ENCODE results near the gene FOSL1.

The FOSL1 gene

GRCh38 chr11:65859812-65860277 is 40.3 kb downstream of the FOSL1 start:
- Histone ChIP-seq H3K27ac (ENCODE audit: low read depth, low read length) (peak overlapping the region; percentile 93), H3K9ac (ENCODE audit: low read length in 5 of 5) (peak overlapping the region; percentile 57 to 95 (median 84)), H3K4me3 (ENCODE audit: low read depth in 1 of 5, low read length in 5 of 5) (peak overlapping the region; percentile 75 to 97 (median 83)), H3K27me3 (ENCODE audit: control insufficient read depth in 5 of 5, insufficient read depth in 4 of 5, low read length in 5 of 5) (no peaks in the 10 kb centered on the region), H3K4me1 (ENCODE audit: control insufficient read depth in 5 of 5, insufficient read depth in 5 of 5, low read length in 5 of 5) (peaks cover 17 to 70% (median 56%) of the 10 kb centered on the region in 5 donors), H3K9me3 (ENCODE audit: control insufficient read depth in 5 of 5, low read length in 5 of 5) (no peaks in the 10 kb centered on the region), H3K36me3 (ENCODE audit: control insufficient read depth in 5 of 5, insufficient read depth in 5 of 5, low read length in 5 of 5) (peaks cover 0 to 46% (median 45%) of the 10 kb centered on the region in 5 donors)

- no peaks in the 10 kb centered on the region for H3K27me3 ChIP-seq (ENCODE audit: control insufficient read depth in 5 of 5, insufficient read depth in 4 of 5, low read length in 5 of 5)
- no peaks in the 10 kb centered on the region for H3K9me3 ChIP-seq (ENCODE audit: control insufficient read depth in 5 of 5, low read length in 5 of 5)
- H3K9ac ChIP-seq (ENCODE audit: low read length in 5 of 5): peak overlapping the region; percentile 57 to 95 (median 84)
- H3K4me3 ChIP-seq (ENCODE audit: low read depth in 1 of 5, low read length in 5 of 5): peak overlapping the region; percentile 75 to 97 (median 96)
- peaks cover 17 to 70% (median 56%) of the 10 kb centered on the region in 5 donors for H3K4me1 ChIP-seq (ENCODE audit: control insufficient read depth in 5 of 5, insufficient read depth in 5 of 5, low read length in 5 of 5)
- peaks cover 0 to 46% (median 45%) of the 10 kb centered on the region in 5 donors for H3K36me3 ChIP-seq (ENCODE audit: control insufficient read depth in 5 of 5, insufficient read depth in 5 of 5, low read length in 5 of 5)
- H3K27ac ChIP-seq (ENCODE audit: low read depth, low read length): peak overlapping the region; percentile 93
Observed at GRCh38 chr11:65859095-65859811, 40.9 kb downstream of the FOSL1 start.

- H3K36me3 ChIP-seq (ENCODE audit: control insufficient read depth in 5 of 5, insufficient read depth in 5 of 5, low read length in 5 of 5): peaks cover 0 to 46% (median 45%) of the 10 kb centered on the region in 5 donors
- peaks cover 17 to 70% (median 56%) of the 10 kb centered on the region in 5 donors for H3K4me1 ChIP-seq (ENCODE audit: control insufficient read depth in 5 of 5, insufficient read depth in 5 of 5, low read length in 5 of 5)
- H3K27ac ChIP-seq (ENCODE audit: low read depth, low read length): peak overlapping the region; percentile 93
- H3K27me3 ChIP-seq (ENCODE audit: control insufficient read depth in 5 of 5, insufficient read depth in 4 of 5, low read length in 5 of 5): no peaks in the 10 kb centered on the region
- peak overlapping the region in 4 of 5 donors; percentile 59 to 80 (median 66) for H3K9ac ChIP-seq (ENCODE audit: low read length in 5 of 5)
- H3K4me3 ChIP-seq (ENCODE audit: low read depth in 1 of 5, low read length in 5 of 5): peak overlapping the region; percentile 57 to 97 (median 96)
- H3K9me3 ChIP-seq (ENCODE audit: control insufficient read depth in 5 of 5, low read length in 5 of 5): no peaks in the 10 kb centered on the region
Observed at GRCh38 chr11:65858681-65859087, 41.5 kb downstream of the FOSL1 start.

GRCh38 chr11:65857853-65858680 is 42.1 kb downstream of the FOSL1 start, which contains the start of gene CFL1:
CFL1 (minus strand) TSS chr11:65858180; CDS start chr11:65858099, 81 bp downstream.
- H3K4me3 ChIP-seq (ENCODE audit: low read depth in 1 of 5, low read length in 5 of 5): peak within 1 kb of the TSS; percentile 78 to 97 (median 96)
- no peaks in the 10 kb centered on the region for H3K9me3 ChIP-seq (ENCODE audit: control insufficient read depth in 5 of 5, low read length in 5 of 5)
- peak within 1 kb of the TSS; percentile 63 to 98 (median 93) for H3K9ac ChIP-seq (ENCODE audit: low read length in 5 of 5)
- peaks cover 0 to 46% (median 45%) of the 10 kb centered on the region in 5 donors for H3K36me3 ChIP-seq (ENCODE audit: control insufficient read depth in 5 of 5, insufficient read depth in 5 of 5, low read length in 5 of 5)
- peak within 1 kb of the TSS; percentile 93 for H3K27ac ChIP-seq (ENCODE audit: low read depth, low read length)
- peaks cover 17 to 66% (median 55%) of the 10 kb centered on the region in 5 donors for H3K4me1 ChIP-seq (ENCODE audit: control insufficient read depth in 5 of 5, insufficient read depth in 5 of 5, low read length in 5 of 5)
- no peaks in the 10 kb centered on the region for H3K27me3 ChIP-seq (ENCODE audit: control insufficient read depth in 5 of 5, insufficient read depth in 4 of 5, low read length in 5 of 5)

GRCh38 chr11:65857500-65857852 is 42.7 kb downstream of the FOSL1 start:
- Histone ChIP-seq H3K4me1 (ENCODE audit: control insufficient read depth in 5 of 5, insufficient read depth in 5 of 5, low read length in 5 of 5) (peaks cover 17 to 60% (median 49%) of the 10 kb centered on the region in 5 donors), H3K9me3 (ENCODE audit: control insufficient read depth in 5 of 5, low read length in 5 of 5) (no peaks in the 10 kb centered on the region), H3K36me3 (ENCODE audit: control insufficient read depth in 5 of 5, insufficient read depth in 5 of 5, low read length in 5 of 5) (peaks cover 0 to 46% (median 43%) of the 10 kb centered on the region in 5 donors), H3K4me3 (ENCODE audit: low read depth in 1 of 5, low read length in 5 of 5) (peak overlapping the region; percentile 78 to 97 (median 96)), H3K27ac (ENCODE audit: low read depth, low read length) (peak overlapping the region; percentile 93), H3K27me3 (ENCODE audit: control insufficient read depth in 5 of 5, insufficient read depth in 4 of 5, low read length in 5 of 5) (no peaks in the 10 kb centered on the region), H3K9ac (ENCODE audit: low read length in 5 of 5) (peak overlapping the region; percentile 38 to 98 (median 93))

- Histone ChIP-seq H3K27ac (ENCODE audit: low read depth, low read length) (peak overlapping the region; percentile 93), H3K4me1 (ENCODE audit: control insufficient read depth in 5 of 5, insufficient read depth in 5 of 5, low read length in 5 of 5) (peaks cover 17 to 54% (median 45%) of the 10 kb centered on the region in 5 donors), H3K9ac (ENCODE audit: low read length in 5 of 5) (peak overlapping the region; percentile 63 to 98 (median 93)), H3K36me3 (ENCODE audit: control insufficient read depth in 5 of 5, insufficient read depth in 5 of 5, low read length in 5 of 5) (peaks cover 0 to 46% (median 41%) of the 10 kb centered on the region in 5 donors), H3K4me3 (ENCODE audit: low read depth in 1 of 5, low read length in 5 of 5) (peak overlapping the region; percentile 78 to 97 (median 96)), H3K9me3 (ENCODE audit: control insufficient read depth in 5 of 5, low read length in 5 of 5) (no peaks in the 10 kb centered on the region), H3K27me3 (ENCODE audit: control insufficient read depth in 5 of 5, insufficient read depth in 4 of 5, low read length in 5 of 5) (no peaks in the 10 kb centered on the region)
Observed at GRCh38 chr11:65856689-65857499, 43.3 kb downstream of the FOSL1 start.

- Histone ChIP-seq H3K4me3 (ENCODE audit: low read depth in 1 of 5, low read length in 5 of 5) (peak overlapping the region; percentile 78 to 97 (median 96)), H3K4me1 (ENCODE audit: control insufficient read depth in 5 of 5, insufficient read depth in 5 of 5, low read length in 5 of 5) (peaks cover 12 to 45% (median 35%) of the 10 kb centered on the region in 5 donors), H3K9me3 (ENCODE audit: control insufficient read depth in 5 of 5, low read length in 5 of 5) (peaks cover 0 to 7% (median 5%) of the 10 kb centered on the region in 5 donors), H3K9ac (ENCODE audit: low read length in 5 of 5) (peak overlapping the region in 3 of 5 donors; percentile 93 to 98 (median 93)), H3K27ac (ENCODE audit: low read depth, low read length) (peak overlapping the region; percentile 93), H3K27me3 (ENCODE audit: control insufficient read depth in 5 of 5, insufficient read depth in 4 of 5, low read length in 5 of 5) (no peaks in the 10 kb centered on the region), H3K36me3 (ENCODE audit: control insufficient read depth in 5 of 5, insufficient read depth in 5 of 5, low read length in 5 of 5) (peaks cover 0 to 54% (median 49%) of the 10 kb centered on the region in 5 donors)
Observed at GRCh38 chr11:65855927-65856363, 44.2 kb downstream of the FOSL1 start.

- H3K27me3 ChIP-seq (ENCODE audit: control insufficient read depth in 5 of 5, insufficient read depth in 4 of 5, low read length in 5 of 5): no peaks in the 10 kb centered on the region
- peaks cover 11 to 38% (median 32%) of the 10 kb centered on the region in 5 donors for H3K4me1 ChIP-seq (ENCODE audit: control insufficient read depth in 5 of 5, insufficient read depth in 5 of 5, low read length in 5 of 5)
- H3K4me3 ChIP-seq (ENCODE audit: low read depth in 1 of 5, low read length in 5 of 5): peak overlapping the region in 1 of 5 donors; percentile 97
- no peak overlapping the region for H3K9ac ChIP-seq (ENCODE audit: low read length in 5 of 5)
- peaks cover 0 to 7% (median 5%) of the 10 kb centered on the region in 5 donors for H3K9me3 ChIP-seq (ENCODE audit: control insufficient read depth in 5 of 5, low read length in 5 of 5)
- no peak overlapping the region for H3K27ac ChIP-seq (ENCODE audit: low read depth, low read length)
- peaks cover 0 to 58% (median 51%) of the 10 kb centered on the region in 5 donors for H3K36me3 ChIP-seq (ENCODE audit: control insufficient read depth in 5 of 5, insufficient read depth in 5 of 5, low read length in 5 of 5)
Observed at GRCh38 chr11:65854852-65855837, 45.0 kb downstream of the FOSL1 start.

All from subcutaneous abdominal adipose tissue (tissue), 5 donors.